ENCODE results near the gene CNR2. TPM values are rescaled to one million over a fixed set of nuclear protein-coding genes. Genes with fewer than 3 reads are reported as not detected.
"Not testable (repeated sequence)": the region's sequence is repeated elsewhere in the genome, so short reads cannot be mapped to it uniquely, and the experiment has no call there.

Gene CNR2
- total and polyA plus RNA-seq, 3 experiments from 2014 or later, result 0.18 to 5.3 (median 0.20) TPM

- Mint-ChIP-seq H3K4me3 (peak overlapping the region; percentile 39 to 90 (median 82)), H3K36me3 (no peaks in the 10 kb centered on the region), H3K27me3 (peaks cover 3 to 8% of the 10 kb centered on the region in 2 donors), H3K4me1 (peaks cover 11 to 13% (median 12%) of the 10 kb centered on the region in 3 donors), H3K27ac (peak overlapping the region in 7 of 8 donors; percentile 0 to 96 (median 79)), H3K9me3 (no peaks in the 10 kb centered on the region)
- ChIA-PET POLR2A (interaction anchor here (0.6 kb wide), 1 partner anchor 35 kb away, joined by 3 read pairs; no protein-coding TSS in a partner anchor), CTCF (interaction anchor here (0.8 to 1.5 kb wide), 2 partner anchors 13 to 217 kb away, joined by 3 to 4 read pairs; partner anchors contain the start of gene HMGCL)
- DNase-seq, result peak; percentile 68 to 88 (median 72)
- no peak overlapping the region for H3K27ac ChIP-seq (ENCODE audit: low read depth, low read length)
- no peaks in the 10 kb centered on the region for H3K9me3 ChIP-seq (ENCODE audit: low read length)
- no peaks in the 10 kb centered on the region for H3K27me3 ChIP-seq (ENCODE audit: insufficient read depth, low read length, poor library complexity, severe bottlenecking)
- no peaks in the 10 kb centered on the region for H3K36me3 ChIP-seq (ENCODE audit: insufficient read depth, low read length)
- peak overlapping the region; percentile 56 for H3K4me3 ChIP-seq (ENCODE audit: low read length)
- peaks cover 8% of the 10 kb centered on the region for H3K4me1 ChIP-seq (ENCODE audit: insufficient read depth, low read length)
Measured at GRCh38 chr1:23838401-23838866, 74.7 kb downstream of the CNR2 start.

- Histone ChIP-seq H3K9me3 (ENCODE audit: low read length) (no peaks in the 10 kb centered on the region), H3K4me3 (ENCODE audit: low read length) (peak overlapping the region; percentile 56), H3K36me3 (ENCODE audit: insufficient read depth, low read length) (no peaks in the 10 kb centered on the region), H3K27ac (ENCODE audit: low read depth, low read length) (no peak overlapping the region), H3K27me3 (ENCODE audit: insufficient read depth, low read length, poor library complexity, severe bottlenecking) (no peaks in the 10 kb centered on the region), H3K4me1 (ENCODE audit: insufficient read depth, low read length) (peaks cover 8% of the 10 kb centered on the region)
- H3K27me3 Mint-ChIP-seq, result peaks cover 3 to 8% of the 10 kb centered on the region in 2 donors
- peak overlapping the region; percentile 39 to 90 (median 82) for H3K4me3 Mint-ChIP-seq
- ChIA-PET POLR2A (interaction anchor here (0.6 kb wide), 1 partner anchor 35 kb away, joined by 3 read pairs; no protein-coding TSS in a partner anchor), CTCF (interaction anchor here (0.8 to 1.5 kb wide), 2 partner anchors 12 to 216 kb away, joined by 3 to 4 read pairs; partner anchors contain the start of gene HMGCL)
- H3K36me3 Mint-ChIP-seq, result no peaks in the 10 kb centered on the region
- H3K9me3 Mint-ChIP-seq, result no peaks in the 10 kb centered on the region
- no peak for DNase-seq
- H3K4me1 Mint-ChIP-seq, result peaks cover 11 to 13% (median 12%) of the 10 kb centered on the region in 3 donors
- H3K27ac Mint-ChIP-seq, result peak overlapping the region in 4 of 8 donors; percentile 14 to 80 (median 56)
Measured at GRCh38 chr1:23837908-23838307, 75.3 kb downstream of the CNR2 start.

- H3K4me3 Mint-ChIP-seq, result no peak overlapping the region
- Histone ChIP-seq H3K27me3 (ENCODE audit: insufficient read depth, low read length, poor library complexity, severe bottlenecking) (no peaks in the 10 kb centered on the region), H3K36me3 (ENCODE audit: insufficient read depth, low read length) (no peaks in the 10 kb centered on the region), H3K27ac (ENCODE audit: low read depth, low read length) (no peak overlapping the region), H3K9me3 (ENCODE audit: low read length) (no peaks in the 10 kb centered on the region), H3K4me3 (ENCODE audit: low read length) (no peak overlapping the region), H3K4me1 (ENCODE audit: insufficient read depth, low read length) (peaks cover 8% of the 10 kb centered on the region)
- no peak overlapping the region for H3K27ac Mint-ChIP-seq
- H3K27me3 Mint-ChIP-seq, result peaks cover 3 to 8% of the 10 kb centered on the region in 2 donors
- no peaks in the 10 kb centered on the region for H3K36me3 Mint-ChIP-seq
- CTCF ChIA-PET, result no interaction called here
- H3K9me3 Mint-ChIP-seq, result no peaks in the 10 kb centered on the region
- POLR2A ChIA-PET, result no interaction called here
- no peak for DNase-seq
- H3K4me1 Mint-ChIP-seq, result peaks cover 11 to 13% (median 12%) of the 10 kb centered on the region in 3 donors
Measured at GRCh38 chr1:23836037-23836436, 77.1 kb downstream of the CNR2 start.

- H3K36me3 ChIP-seq (ENCODE audit: insufficient read depth, low read length); H3K4me3 Mint-ChIP-seq; H3K36me3 Mint-ChIP-seq; DNase-seq; H3K27me3 ChIP-seq (ENCODE audit: insufficient read depth, low read length, poor library complexity, severe bottlenecking); H3K27ac Mint-ChIP-seq; H3K27me3 Mint-ChIP-seq; POLR2A ChIA-PET; CTCF ChIA-PET; H3K27ac ChIP-seq (ENCODE audit: low read depth, low read length); H3K4me1 ChIP-seq (ENCODE audit: insufficient read depth, low read length); H3K4me3 ChIP-seq (ENCODE audit: low read length); H3K9me3 ChIP-seq (ENCODE audit: low read length); H3K9me3 Mint-ChIP-seq: not testable (repeated sequence)
- peaks cover 11 to 13% (median 12%) of the 10 kb centered on the region in 3 donors for H3K4me1 Mint-ChIP-seq
Measured at GRCh38 chr1:23834156-23834555, 79.0 kb downstream of the CNR2 start.

- no peaks in the 10 kb centered on the region for H3K36me3 ChIP-seq (ENCODE audit: insufficient read depth, low read length)
- H3K4me1 ChIP-seq (ENCODE audit: insufficient read depth, low read length), result peaks cover 12% of the 10 kb centered on the region
- CTCF ChIA-PET, result interaction anchor here (1.4 to 10.9 kb wide), 2 partner anchors 9 to 17 kb away, joined by 3 to 78 read pairs; no protein-coding TSS in a partner anchor
- H3K27ac ChIP-seq (ENCODE audit: low read depth, low read length), result no peak overlapping the region
- H3K36me3 Mint-ChIP-seq, result peaks cover 0 to 9% (median 0%) of the 10 kb centered on the region in 3 donors
- no peaks in the 10 kb centered on the region for H3K9me3 Mint-ChIP-seq
- H3K4me1 Mint-ChIP-seq, result peaks cover 17 to 24% (median 24%) of the 10 kb centered on the region in 3 donors
- POLR2A ChIA-PET, result interaction anchor here (0.7 kb wide), 1 partner anchor 466 kb away, joined by 3 read pairs; no protein-coding TSS in a partner anchor
- DNase-seq, result no peak
- H3K4me3 ChIP-seq (ENCODE audit: low read length), result no peak overlapping the region
- H3K4me3 Mint-ChIP-seq, result peak overlapping the region in 2 of 7 donors; percentile 30 to 32
- no peaks in the 10 kb centered on the region for H3K9me3 ChIP-seq (ENCODE audit: low read length)
- no peak overlapping the region for H3K27ac Mint-ChIP-seq
- no peaks in the 10 kb centered on the region for H3K27me3 ChIP-seq (ENCODE audit: insufficient read depth, low read length, poor library complexity, severe bottlenecking)
- H3K27me3 Mint-ChIP-seq, result no peaks in the 10 kb centered on the region
Measured at GRCh38 chr1:23827717-23828116, 85.4 kb downstream of the CNR2 start.

GRCh38 chr1:23826590-23826989, 86.6 kb downstream of the CNR2 start:
- ChIA-PET POLR2A (interaction anchor here (0.7 to 1.4 kb wide), 2 partner anchors 26 to 35 kb away, joined by 3 to 6 read pairs; partner anchors contain the start of gene GALE), CTCF (interaction anchor here (10.9 kb wide), 1 partner anchor 16 kb away, joined by 78 read pairs; no protein-coding TSS in a partner anchor)
- H3K9me3 Mint-ChIP-seq, result not testable (repeated sequence)

GRCh38 chr1:23825762-23826522, 87.2 kb downstream of the CNR2 start:
- peak in 2 of 5 donors; percentile 10 to 19 for DNase-seq
- Mint-ChIP-seq H3K36me3 (peaks cover 0 to 9% (median 0%) of the 10 kb centered on the region in 3 donors), H3K27me3 (no peaks in the 10 kb centered on the region), H3K27ac (peak overlapping the region; percentile 93 to 98 (median 96)), H3K4me3 (peak overlapping the region; percentile 89 to 97 (median 93)), H3K4me1 (peaks cover 23 to 24% (median 24%) of the 10 kb centered on the region in 3 donors), H3K9me3 (no peaks in the 10 kb centered on the region)
- Histone ChIP-seq H3K36me3 (ENCODE audit: insufficient read depth, low read length) (no peaks in the 10 kb centered on the region), H3K9me3 (ENCODE audit: low read length) (no peaks in the 10 kb centered on the region), H3K4me1 (ENCODE audit: insufficient read depth, low read length) (peaks cover 12% of the 10 kb centered on the region), H3K4me3 (ENCODE audit: low read length) (peak overlapping the region; percentile 95), H3K27me3 (ENCODE audit: insufficient read depth, low read length, poor library complexity, severe bottlenecking) (no peaks in the 10 kb centered on the region), H3K27ac (ENCODE audit: low read depth, low read length) (peak overlapping the region; percentile 96)
- POLR2A ChIA-PET, result interaction anchor here (0.6 to 2.4 kb wide), 10 partner anchors 16 to 169 kb away, joined by 3 to 20 read pairs (median 6); partner anchors contain the start of genes GALE and PNRC2
- CTCF ChIA-PET, result interaction anchor here (0.6 to 10.9 kb wide), 5 partner anchors 13 to 486 kb away, joined by 3 to 78 read pairs (median 4); no protein-coding TSS in a partner anchor

More at GRCh38 chr1:23826590-23826989, 86.6 kb downstream of the CNR2 start:
- H3K27me3 ChIP-seq (ENCODE audit: insufficient read depth, low read length, poor library complexity, severe bottlenecking); H3K27me3 Mint-ChIP-seq; H3K36me3 Mint-ChIP-seq; H3K9me3 ChIP-seq (ENCODE audit: low read length); H3K4me3 ChIP-seq (ENCODE audit: low read length); H3K27ac ChIP-seq (ENCODE audit: low read depth, low read length); DNase-seq; H3K36me3 ChIP-seq (ENCODE audit: insufficient read depth, low read length): not testable (repeated sequence)
- H3K4me3 Mint-ChIP-seq, result peak overlapping the region in 6 of 7 donors; percentile 67 to 97 (median 94)
- H3K4me1 ChIP-seq (ENCODE audit: insufficient read depth, low read length), result peaks cover 12% of the 10 kb centered on the region
- H3K27ac Mint-ChIP-seq, result peak overlapping the region in 4 of 8 donors; percentile 9 to 98 (median 64)
- peaks cover 22 to 24% (median 24%) of the 10 kb centered on the region in 3 donors for H3K4me1 Mint-ChIP-seq

Data from CD8-positive, alpha-beta memory T cell (primary cell).